Measurements from ENCODE around the gene SETD6.

SETD6 gene

GRCh38 chr16:58509256-58510096 is 5.8 kb upstream of the SETD6 start:
- no peak for DNase-seq

- DNase-seq = no peak
These were observed 5.1 kb upstream of the SETD6 start for GRCh38 chr16:58510097-58510775.

- no peak for DNase-seq
These were observed 4.3 kb upstream of the SETD6 start for GRCh38 chr16:58510776-58511628.

GRCh38 chr16:58511933-58512815 is 3.1 kb upstream of the SETD6 start:
- no peak for DNase-seq

- no peak for DNase-seq
These were observed 1.4 kb upstream of the SETD6 start for GRCh38 chr16:58513874-58514273.

- no peak for DNase-seq
These were observed 802 bp downstream of the SETD6 start for GRCh38 chr16:58515871-58516767.

GRCh38 chr16:58516768-58517107 is 1.4 kb downstream of the SETD6 start:
- no peak for DNase-seq

- no peak for DNase-seq
These were observed 3.0 kb downstream of the SETD6 start for GRCh38 chr16:58518083-58518979.

GRCh38 chr16:58518980-58519368 is 3.7 kb downstream of the SETD6 start:
- no peak for DNase-seq

GRCh38 chr16:58519707-58520106 is 4.4 kb downstream of the SETD6 start:
- no peak for DNase-seq

GRCh38 chr16:58530179-58530578 is 14.9 kb downstream of the SETD6 start:
- DNase-seq = no peak

- no peak for DNase-seq
These were observed 17.1 kb downstream of the SETD6 start for GRCh38 chr16:58532414-58532813.

GRCh38 chr16:58533751-58534470 is 18.6 kb downstream of the SETD6 start:
- no peak for DNase-seq

- no peak for DNase-seq
These were observed 19.8 kb downstream of the SETD6 start for GRCh38 chr16:58535100-58535499.

GRCh38 chr16:58536278-58536677 is 21.0 kb downstream of the SETD6 start:
- DNase-seq = no peak

- no peak for DNase-seq
These were observed 22.0 kb downstream of the SETD6 start for GRCh38 chr16:58537124-58537906.

GRCh38 chr16:58541711-58542110 is 26.4 kb downstream of the SETD6 start:
- no peak for DNase-seq

GRCh38 chr16:58542291-58542690 is 27.0 kb downstream of the SETD6 start:
- DNase-seq = no peak

- DNase-seq = no peak
These were observed 28.4 kb downstream of the SETD6 start for GRCh38 chr16:58543685-58544084.
